Measurements from ENCODE around the gene CCDC82.

- TF ChIP-seq GATA3 (IDR thresholded peaks at IDR 0.05; ENCODE audit: low read depth, low read length) = no peak
- no peak for TF ChIP-seq GATA2 (IDR thresholded peaks at IDR 0.05; ENCODE audit: low read depth, low read length)
Observed at GRCh38 chr11:96367342-96367741, 22.4 kb downstream of the CCDC82 start.

All from SH-SY5Y (cell line).